Endometrial microvascular endothelial cells (primary cell): ENCODE results near the gene SLC2A5. TPM values are rescaled to one million over a fixed set of nuclear protein-coding genes. Genes with fewer than 3 reads are reported as not detected.

Experiments used
- in situ Hi-C: cut with HindIII; loops from 2 replicates; pipeline ENCODE4 v1.10.0; 2017; ENCODE audit warnings: low sequenced_read_pairs, low pct_unique_long_range_greater_than_20kb; ENCODE audit errors: inconsistent ontology term
- total RNA-seq: library from RNA; depleted of rRNA; stranded (reverse); fragments of >200 nt; gene quantifications from one replicate; pipeline ENCODE4 v1.2.3, GENCODE V29; 2015; ENCODE audit errors: inconsistent ontology term

Gene SLC2A5
- total RNA-seq, 1 donor from 2014 or later = not detected

DNA sequence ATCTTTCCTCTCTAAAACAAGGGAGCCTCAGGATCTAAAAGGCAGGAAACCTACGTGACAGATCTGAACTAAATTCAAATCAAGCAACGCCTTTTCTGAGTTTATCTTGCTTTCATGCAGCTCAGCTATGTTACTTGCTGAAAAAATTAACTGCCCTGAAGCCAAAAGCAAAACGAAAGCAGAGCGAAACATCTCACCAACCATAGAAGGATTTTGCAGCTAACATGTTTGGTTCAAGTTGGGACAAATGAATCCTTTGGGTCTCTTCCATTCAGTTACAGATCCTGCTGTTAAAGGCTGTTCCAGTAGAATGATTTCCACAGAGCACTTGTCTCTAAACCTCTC, 482 bp downstream of the SLC2A5 start:
- in situ Hi-C loops = no loop called here

DNA sequence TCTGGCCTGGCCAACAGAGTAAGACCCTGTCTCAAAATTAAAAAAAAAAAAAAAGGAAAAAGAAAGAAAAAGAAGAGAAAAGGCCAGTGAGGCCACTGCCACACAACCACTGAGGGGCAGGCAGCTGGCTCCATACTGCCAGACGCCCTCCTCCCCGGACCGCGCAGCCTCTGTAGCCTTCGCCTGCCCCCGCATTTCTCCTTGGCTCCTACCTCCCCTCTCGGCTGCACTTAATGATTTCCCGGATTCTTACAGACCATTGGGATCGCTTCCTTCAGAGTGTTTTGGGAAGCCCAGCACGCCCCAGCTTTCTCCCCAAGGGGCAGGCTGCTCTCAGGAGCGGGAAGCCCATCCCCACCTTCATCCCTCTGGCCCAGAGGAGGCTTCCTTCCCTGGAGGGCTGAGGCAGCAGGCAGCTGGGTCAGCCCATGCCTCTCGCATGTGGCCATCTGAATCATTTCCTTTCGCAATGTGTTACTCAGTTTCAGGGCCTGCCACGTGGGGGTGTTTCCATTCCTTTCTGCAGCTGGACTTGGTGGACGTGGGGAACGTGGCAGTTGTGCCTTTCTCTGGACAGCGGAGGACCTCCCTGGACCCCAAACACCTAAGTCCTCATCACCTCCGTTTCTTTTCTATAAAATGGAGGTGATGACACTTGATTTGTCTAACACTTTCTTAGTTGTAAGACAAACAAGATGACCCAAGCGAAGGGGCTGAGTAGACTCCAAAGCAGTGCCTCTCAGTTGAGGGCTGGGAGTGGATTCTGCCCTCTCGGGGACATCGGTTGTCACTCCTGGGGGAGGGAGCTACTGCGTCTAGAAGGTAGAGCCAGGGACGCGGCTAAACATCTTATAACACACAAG, 2.3 kb downstream of the SLC2A5 start:
- in situ Hi-C loops = no loop called here

DNA sequence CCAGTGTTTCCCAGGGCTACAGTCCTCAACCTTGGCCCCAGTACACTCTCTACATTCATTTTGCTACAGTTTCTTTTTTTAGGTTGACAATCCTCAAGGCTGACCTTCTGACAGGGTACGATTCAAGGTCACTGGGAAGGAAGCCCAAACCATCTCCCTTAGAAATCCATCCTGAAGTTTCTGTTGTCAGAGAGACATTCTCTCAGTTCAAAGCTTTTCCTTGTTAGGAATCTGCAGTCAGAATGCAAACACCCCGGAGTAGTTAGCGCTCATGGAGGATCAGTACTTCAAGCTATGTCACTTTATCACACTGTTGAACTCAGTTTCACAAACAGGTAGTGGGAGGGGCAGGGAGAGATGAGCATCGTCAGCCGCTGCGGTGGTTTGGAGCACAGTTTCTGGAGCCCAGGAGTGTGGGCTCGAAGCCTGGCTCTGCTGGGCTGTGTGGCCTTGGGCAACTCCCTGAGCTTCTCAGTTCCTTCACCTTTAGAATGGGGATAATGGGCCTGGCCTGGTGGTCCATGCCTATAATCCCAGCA, 4.2 kb downstream of the SLC2A5 start:
- in situ Hi-C loops = no loop called here

DNA sequence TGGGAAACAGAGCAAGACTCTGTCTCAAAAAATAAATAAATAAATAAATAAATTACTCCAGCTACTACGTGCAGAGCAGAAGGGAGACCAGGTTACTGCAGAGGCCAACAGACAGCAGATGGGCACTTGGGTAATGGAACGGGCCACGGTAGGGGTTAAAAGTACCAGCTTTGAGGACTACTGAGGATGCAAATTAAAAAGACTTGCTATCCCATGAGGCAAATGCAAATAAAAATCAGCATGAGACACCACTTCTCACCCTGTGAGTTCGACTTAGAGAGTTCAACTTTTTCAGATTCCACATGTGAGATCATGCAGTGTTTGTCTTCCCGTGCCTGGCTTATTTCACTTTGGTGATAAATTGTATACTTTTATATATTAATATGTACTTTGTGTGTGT, 6.6 kb downstream of the SLC2A5 start:
- in situ Hi-C loops = no loop called here

DNA sequence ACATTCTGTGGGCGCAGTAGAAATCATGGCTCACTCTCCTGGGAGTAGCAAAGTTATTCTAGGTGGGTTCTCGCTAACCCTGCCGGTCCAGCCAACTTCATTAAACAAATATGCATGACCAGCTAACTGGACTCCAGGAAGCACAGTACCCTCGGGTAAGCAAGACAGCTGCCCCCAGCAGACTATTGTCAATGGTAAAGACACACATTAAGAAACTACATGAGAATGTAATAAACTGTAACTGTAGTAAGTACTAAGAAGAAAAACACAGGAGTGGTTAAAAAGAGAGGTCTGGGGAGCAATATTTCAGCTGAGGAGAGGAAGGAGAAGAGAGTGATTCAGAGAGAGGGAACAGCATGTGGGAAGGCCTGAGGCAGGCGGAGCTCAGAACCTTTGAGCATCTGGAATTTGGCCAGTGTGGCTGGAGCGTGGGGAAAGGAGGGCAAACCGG, 7.4 kb downstream of the SLC2A5 start:
- in situ Hi-C loops = no loop called here

DNA sequence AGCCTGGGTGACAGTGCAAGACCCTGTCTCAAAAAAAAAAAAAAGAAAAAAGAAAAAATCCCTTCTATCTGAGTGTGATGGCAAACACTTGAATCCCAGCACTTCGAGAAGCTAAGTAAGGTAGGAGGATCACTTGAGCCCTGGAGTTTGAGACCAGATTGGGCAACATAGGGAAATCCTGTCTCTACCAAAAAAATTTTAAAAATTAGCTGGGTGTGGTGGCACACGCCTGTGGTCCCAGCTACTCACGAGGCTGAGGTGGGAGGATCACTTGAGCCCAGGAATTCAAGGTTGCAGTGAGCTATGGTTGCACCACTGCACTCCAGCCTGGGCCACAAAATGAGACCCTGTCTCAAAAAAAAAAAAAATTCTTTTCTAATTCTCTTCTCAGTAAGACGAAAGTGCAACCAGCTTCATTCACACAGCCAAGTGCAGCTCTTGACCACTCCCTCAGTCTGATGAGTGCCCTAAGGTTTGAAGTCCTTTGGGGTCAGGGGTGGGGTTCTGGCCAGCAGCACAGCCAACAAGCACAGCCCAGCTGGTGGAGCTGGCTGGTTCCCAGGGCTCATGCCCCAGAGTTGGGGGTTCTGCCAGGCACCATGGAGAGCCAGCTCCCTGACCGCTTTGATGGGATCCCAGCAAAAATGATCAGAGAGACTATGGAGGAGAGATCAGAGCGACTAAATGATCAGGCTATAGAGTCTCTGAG, 8.0 kb downstream of the SLC2A5 start:
- in situ Hi-C loops = no loop called here

DNA sequence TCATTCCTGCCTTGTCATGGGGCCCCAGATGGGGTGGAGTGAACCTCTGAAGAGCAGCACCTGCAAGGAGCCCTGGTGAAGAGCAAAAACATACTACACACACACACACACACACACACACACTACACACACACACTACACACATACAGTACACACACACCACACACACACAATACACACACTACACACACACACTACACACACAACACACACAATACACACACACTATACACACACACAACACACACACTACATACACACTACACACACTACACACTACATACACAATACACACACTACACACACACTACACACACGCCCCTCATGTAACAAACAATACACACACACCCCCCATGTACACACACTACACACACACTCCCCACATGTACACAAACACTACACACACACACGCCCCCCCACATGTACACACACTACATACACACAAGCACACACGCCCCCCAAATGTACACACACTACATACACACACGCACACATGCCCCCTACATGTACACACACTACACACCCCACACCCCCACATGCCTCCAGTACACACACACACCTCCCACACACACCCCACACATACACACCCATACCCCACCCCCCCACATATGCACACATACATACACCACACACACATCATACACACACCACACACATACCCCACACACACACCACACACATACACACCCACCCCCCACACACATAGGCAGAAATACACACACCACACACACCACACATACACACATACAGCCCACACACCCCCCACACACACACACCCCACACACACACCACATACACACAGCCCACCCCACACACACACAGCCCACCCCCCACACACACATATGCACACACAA, 9.3 kb downstream of the SLC2A5 start:
- in situ Hi-C loops = no loop called here

DNA sequence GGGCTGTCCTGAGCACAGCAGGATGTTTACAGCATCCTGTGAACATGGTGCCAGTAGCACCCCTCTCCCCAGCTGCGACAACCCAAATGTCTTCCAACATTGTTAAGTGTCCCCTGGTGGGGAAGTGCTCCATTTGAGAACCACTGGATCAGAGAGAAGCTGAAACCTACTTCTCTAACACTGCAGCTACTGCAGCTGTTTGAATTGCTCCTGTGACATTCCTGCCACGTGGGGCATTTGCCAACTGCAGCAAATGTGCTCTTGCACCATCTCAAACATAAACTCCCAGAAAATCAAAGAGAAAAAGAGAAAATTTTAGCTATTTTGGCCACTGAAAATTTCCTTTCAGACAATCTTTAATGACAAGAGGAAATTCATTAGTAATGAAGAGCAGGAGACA, 11.0 kb downstream of the SLC2A5 start:
- in situ Hi-C loops = no loop called here

DNA sequence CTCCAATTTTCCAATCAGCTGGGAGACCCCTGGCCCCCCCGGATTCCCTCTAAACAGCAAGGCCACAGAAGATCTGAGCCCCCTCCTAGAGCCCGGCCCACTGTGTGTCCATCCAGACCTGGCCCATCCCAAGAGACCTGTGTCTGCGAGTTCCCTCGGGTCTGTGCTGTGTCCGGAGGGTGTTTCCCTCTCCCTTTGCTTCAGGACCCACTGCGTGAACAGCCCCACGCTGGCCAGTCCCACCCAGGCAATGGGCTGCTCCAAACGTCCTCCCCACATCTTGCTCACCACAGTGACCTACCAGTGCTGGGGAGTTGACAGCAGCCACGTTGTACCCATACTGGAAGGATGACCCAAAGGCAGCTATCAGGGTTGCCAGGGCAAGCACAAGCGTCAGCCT, 11.6 kb downstream of the SLC2A5 start:
- in situ Hi-C loops = no loop called here

DNA sequence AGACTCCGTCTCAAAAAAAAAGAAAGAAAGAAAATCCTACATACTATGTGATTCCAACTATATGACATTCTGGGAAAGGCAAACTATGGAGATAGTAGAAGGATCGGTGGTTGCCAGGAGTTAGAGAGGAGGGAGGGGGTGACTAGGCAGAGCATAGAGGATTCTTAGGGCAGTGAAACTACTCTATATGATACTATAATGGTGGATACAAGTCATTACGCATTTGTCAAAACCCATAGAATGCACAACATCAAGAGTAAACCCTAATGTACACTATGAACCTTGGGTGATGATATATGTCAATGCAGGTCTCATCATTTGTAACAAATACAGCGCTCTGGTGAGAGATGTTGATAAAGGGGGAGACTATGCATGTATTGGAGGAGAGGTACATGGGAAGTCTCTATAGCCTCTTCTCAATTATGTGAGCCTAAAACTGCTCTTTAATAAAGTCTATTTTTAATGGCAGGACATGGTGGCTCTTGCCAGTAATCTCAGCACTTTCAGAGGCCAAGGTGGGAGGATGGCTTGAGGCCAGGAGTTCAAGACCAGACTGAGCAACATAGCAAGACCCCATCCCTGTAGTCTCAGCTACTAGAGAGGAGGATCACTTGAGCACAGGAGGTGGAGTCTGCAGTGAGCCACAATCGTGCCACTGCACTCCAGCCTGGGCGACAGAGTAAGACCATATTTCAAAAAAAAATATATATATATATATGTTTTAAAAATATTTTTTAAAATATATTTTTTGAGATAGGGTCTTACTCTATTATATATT, 17.0 kb downstream of the SLC2A5 start:
- in situ Hi-C loops = no loop called here

DNA sequence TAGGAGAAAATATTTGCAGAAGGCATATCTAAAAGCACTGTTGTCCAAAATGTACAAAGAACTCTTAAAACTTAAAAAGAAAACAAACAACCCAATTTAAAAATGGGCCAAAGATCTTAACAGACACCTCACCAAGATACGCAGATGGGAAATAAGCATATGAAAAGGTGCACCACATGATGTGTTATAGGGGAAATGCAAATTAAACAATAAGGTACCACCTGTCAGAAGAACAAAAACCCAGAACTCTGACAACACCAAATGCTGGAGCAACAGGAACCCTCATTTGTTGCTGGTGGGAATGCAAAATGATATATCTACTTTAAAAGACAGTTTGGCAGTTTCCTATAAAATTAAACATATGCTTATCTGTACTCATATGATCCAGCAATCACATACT, 18.1 kb downstream of the SLC2A5 start:
- in situ Hi-C loops = no loop called here

DNA sequence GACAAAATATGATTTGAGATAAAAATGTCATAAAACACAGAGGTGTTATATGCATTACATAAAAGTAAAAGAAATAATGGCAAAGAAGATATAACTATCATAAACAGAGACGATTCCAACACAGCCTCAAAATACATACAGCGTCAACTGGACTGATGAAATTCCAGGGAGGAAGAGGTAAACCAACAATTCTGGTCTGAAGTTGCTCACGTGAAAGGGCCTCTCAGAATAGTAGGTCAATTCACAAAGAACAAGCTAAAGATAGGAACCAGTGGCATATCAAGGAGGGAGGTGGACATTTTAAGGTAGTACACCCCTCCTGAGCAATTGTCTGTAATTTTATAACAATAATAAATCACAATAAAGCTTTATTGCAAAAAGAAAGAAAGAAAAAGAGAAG, 18.6 kb downstream of the SLC2A5 start:
- in situ Hi-C loops = no loop called here

DNA sequence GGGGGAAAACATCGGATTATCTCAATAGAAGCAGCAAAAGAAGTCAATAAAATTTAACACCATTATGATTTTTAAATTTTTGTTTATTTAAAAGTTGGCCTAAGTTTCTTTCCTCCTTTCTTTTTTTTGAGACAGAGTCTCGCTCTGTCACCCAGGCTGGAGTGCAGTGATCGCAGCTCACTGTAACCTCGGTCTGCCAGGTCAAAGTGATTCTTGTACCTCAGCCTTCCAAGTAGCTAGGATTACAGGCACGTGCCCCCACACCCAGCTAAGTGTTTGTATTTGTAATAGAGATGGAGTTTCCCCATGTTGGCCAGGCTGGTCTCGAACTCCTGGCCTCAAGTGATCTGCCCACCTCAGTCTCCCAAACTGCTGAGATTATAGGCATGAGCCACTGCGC, 20.9 kb downstream of the SLC2A5 start:
- in situ Hi-C loops = no loop called here

DNA sequence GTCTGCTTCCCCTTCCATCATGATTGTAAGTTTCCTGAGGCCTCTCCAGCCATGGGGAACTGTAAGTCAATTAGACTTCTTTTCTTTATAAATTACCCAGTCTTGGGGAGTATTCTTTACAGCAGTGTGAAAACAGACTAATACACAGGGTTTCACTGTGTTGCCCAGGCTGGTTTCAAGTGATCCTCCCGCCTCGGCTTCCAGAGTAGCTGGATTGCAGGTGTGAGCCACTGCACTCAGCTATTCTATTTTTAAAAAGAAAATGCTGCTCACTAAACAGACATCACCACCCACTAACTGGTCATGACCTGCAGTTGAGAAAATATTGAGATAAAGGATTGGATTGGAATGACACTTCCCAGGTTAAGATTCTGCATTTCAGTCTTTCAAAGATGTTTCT, 22.4 kb downstream of the SLC2A5 start:
- in situ Hi-C loops = no loop called here

DNA sequence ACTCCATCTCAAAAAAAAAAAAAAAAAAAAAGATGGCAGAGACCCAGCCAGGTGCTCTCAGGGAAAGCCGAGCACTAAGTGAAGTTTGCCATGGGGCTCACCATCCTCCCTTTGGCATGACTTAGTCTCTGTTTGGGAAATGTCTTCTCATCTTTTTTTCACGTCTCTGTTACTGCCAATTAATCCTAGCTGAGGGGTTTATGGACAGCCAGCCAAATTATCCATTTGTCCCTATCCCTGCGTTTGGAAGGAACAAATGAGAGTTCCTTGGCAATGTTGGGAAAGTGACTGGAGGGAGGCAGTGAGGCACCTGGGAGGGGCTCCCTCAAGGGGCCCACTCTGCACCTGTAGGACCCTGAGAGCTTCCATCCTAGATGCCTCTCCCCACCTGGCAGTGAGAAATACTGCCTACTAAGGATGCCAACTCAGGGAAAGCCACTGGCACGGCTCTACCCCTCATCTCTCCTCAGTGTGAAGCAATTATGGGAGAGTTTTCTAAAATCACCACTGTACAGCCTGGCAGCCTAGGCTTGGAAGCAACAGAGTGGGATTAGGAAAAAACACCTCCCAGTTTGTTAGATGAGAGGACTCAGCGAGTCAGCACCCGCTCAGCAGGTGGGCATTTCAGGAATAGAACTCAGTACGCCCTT, 23.4 kb downstream of the SLC2A5 start:
- in situ Hi-C loops = no loop called here

DNA sequence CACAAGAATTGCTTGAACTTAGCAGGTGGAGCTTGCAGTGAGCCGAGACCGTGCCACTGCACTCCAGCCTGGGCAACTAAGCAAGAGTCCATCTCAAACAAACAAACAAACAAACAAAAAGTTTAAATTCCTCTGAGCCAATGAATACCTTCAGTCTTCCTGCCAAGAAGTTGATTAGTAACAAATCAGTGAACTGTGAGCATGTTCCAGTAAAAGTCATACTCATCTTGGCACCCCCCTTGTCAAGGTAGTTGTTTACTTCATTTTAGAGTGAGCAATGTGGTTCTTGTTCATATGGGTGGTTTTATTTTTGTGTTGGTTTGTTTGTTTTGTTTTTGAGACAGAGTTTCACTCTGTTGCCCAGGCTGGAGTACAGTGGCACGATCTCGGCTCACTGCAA, 25.2 kb downstream of the SLC2A5 start:
- in situ Hi-C loops = no loop called here

DNA sequence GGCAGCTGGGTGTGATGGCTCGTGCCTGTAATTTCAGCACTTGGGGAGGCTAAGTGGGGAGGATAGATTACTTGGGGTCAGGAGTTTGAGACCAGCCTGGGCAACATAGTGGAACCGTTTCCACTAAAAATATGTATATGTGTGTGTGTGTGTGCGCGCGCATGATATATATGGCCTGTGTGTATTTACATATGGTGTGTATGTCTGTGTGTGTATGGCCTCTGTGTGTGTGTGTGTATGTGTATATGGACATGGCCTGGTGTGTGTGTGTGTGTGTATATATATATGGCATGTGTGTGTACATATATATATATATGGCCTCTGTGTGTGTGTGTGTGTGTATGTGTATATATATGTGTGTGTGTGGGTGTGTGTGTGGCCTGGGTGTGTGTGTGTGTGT, 27.2 kb downstream of the SLC2A5 start:
- in situ Hi-C loops = no loop called here

DNA sequence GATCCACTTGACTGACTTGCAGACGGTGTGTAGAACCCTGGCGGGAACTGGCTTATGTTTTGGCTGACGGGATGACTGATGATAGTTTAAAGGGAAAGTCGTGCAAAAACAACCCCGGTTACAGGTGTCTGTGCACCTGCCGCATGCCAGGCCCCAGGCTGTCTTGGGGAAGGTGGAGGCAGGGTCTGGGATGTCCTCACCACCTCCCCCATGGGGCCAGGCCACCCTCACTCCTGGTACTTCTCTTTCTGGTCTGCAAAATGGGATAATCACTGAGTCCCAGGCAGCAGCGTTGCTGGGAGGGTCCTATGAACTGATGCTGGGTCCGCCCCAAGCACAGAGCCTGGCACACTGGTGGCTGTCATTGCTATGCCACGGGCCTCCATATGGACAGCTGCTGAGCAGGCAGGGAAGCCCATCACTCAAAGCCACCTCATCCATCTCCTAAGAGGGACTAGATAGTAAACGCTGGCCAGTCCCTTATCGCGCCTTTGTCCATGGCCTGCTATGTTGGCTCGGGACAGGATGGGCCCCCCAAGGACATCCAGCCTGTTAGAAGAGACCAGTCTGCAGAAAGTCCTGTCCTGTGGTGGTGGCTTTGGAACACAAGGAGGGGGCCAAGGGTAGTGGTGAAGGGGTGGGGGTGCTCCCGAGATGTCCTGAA, 28.2 kb downstream of the SLC2A5 start:
- in situ Hi-C loops = no loop called here
